IMR-90 (cell line): ENCODE data around the gene TNS1. TPM values are rescaled to one million over a fixed set of nuclear protein-coding genes. Genes with fewer than 3 reads are reported as not detected.

Experiments
- ATAC-seq: fragments of 200-7000 bp; cut with Tn5 transposase; 2 replicates; pipeline ENCODE4 v1.9.1; 2020; ENCODE audit warnings: low read depth, mild to moderate bottlenecking, moderate library complexity
- BruUV-seq: library from RNA; stranded (reverse); fragments of 400-500 nt; replicated peaks from 2 replicates; lab custom pipeline; 2021; lab: Mats Ljungman, UMichigan
- CTCF ChIA-PET: fragments of 300-600 bp; formaldehyde crosslinking; extraction: SDS; loops from one replicate; lab custom pipeline; 2021; ENCODE audit warnings: antibody characterized with exemption; lab: Yijun Ruan, JAX
- POLR2A ChIA-PET: fragments of 300-600 bp; sonication (Branson Sonifier 250); formaldehyde crosslinking; loops from one replicate; lab custom pipeline; 2022; ENCODE audit warnings: antibody characterized with exemption; ENCODE audit not compliant: unreplicated experiment; lab: Charles Lee
- DNase-seq: peaks from one replicate; pipeline ENCODE4 v3.0.0; 2013
- H2AFZ ChIP-seq: replicated peaks from 2 replicates; pipeline ENCODE3; 2013; ENCODE audit warnings: low read length, mild to moderate bottlenecking; ENCODE audit not compliant: poor library complexity
- H2AK5ac ChIP-seq: 2 replicates; pipeline ENCODE4 v1.6.1; 2013; ENCODE audit warnings: low read depth, low read length, inconsistent platforms
- H2AK9ac ChIP-seq: replicated peaks from 2 replicates; pipeline ENCODE3; 2013; ENCODE audit warnings: mild to moderate bottlenecking, low read depth, low read length, moderate library complexity; ENCODE audit not compliant: poor library complexity
- H2BK120ac ChIP-seq: 2 replicates; pipeline ENCODE4 v1.6.1; 2013; ENCODE audit warnings: low read depth, low read length, inconsistent platforms
- H2BK15ac ChIP-seq: 3 replicates; pipeline ENCODE4 v1.6.1; 2013; ENCODE audit warnings: low read depth, low read length, inconsistent platforms
- H2BK20ac ChIP-seq: 2 replicates; pipeline ENCODE4 v1.6.1; 2013; ENCODE audit warnings: low read depth, mild to moderate bottlenecking, inconsistent platforms, low read length, moderate library complexity
- H2BK5ac ChIP-seq: 2 replicates; pipeline ENCODE4 v1.6.1; 2013; ENCODE audit warnings: mild to moderate bottlenecking, low read depth, low read length, inconsistent platforms; ENCODE audit not compliant: poor library complexity, severe bottlenecking
- H3K14ac ChIP-seq: replicated peaks from 2 replicates; pipeline ENCODE4 v1.6.1; 2013; ENCODE audit warnings: low read depth, low read length, inconsistent platforms
- H3K18ac ChIP-seq: 2 replicates; pipeline ENCODE4 v1.6.1; 2013; ENCODE audit warnings: low read depth, low read length, control low read depth
- H3K23ac ChIP-seq: 2 replicates; pipeline ENCODE4 v1.6.1; 2013; ENCODE audit warnings: low read depth, low read length, inconsistent platforms
- H3K27ac ChIP-seq: 2 replicates; pipeline ENCODE4 v1.5.1; 2013; ENCODE audit warnings: mild to moderate bottlenecking, control low read depth, low read length; ENCODE audit not compliant: insufficient read depth
- H3K27me3 ChIP-seq: 2 replicates; pipeline ENCODE4 v1.6.1; 2013; ENCODE audit warnings: low read length; ENCODE audit not compliant: control insufficient read depth, insufficient read depth
- H3K36me3 ChIP-seq: 2 replicates; pipeline ENCODE4 v1.6.1; 2013; ENCODE audit warnings: low read length, mixed read lengths; ENCODE audit not compliant: control insufficient read depth, insufficient read depth
- H3K4ac ChIP-seq: 2 replicates; pipeline ENCODE4 v1.6.1; 2013; ENCODE audit warnings: low read depth, low read length, inconsistent platforms
- H3K4me1 ChIP-seq: 2 replicates; pipeline ENCODE4 v1.6.1; 2013; ENCODE audit warnings: low read length, mixed read lengths; ENCODE audit not compliant: control insufficient read depth, insufficient read depth
- H3K4me2 ChIP-seq: 2 replicates; pipeline ENCODE4 v1.6.1; 2013; ENCODE audit warnings: low read depth, mild to moderate bottlenecking, control low read depth, low read length, moderate library complexity
- H3K4me3 ChIP-seq: 2 replicates; pipeline ENCODE4 v1.5.1; 2013; ENCODE audit warnings: low read depth, mild to moderate bottlenecking, control low read depth, low read length, moderate library complexity; ENCODE audit not compliant: insufficient read depth
- H3K56ac ChIP-seq: 2 replicates; pipeline ENCODE4 v1.6.1; 2013; ENCODE audit warnings: low read length, inconsistent platforms; ENCODE audit not compliant: insufficient read depth; ENCODE audit errors: extremely low read depth
- H3K79me1 ChIP-seq, 2 experiments: 2 replicates each; pipeline ENCODE4 v1.6.1; 2013; ENCODE audit warnings: low read length in 2 of 2, inconsistent platforms in 1 of 2, low read depth in 1 of 2
- H3K9ac ChIP-seq: 2 replicates; pipeline ENCODE4 v1.6.1; 2013; ENCODE audit warnings: low read depth, low read length, control low read depth
- H3K9me1 ChIP-seq: 2 replicates; pipeline ENCODE4 v1.6.1; 2013; ENCODE audit warnings: low read length, inconsistent platforms; ENCODE audit not compliant: insufficient read depth
- H3K9me3 ChIP-seq: 2 replicates; pipeline ENCODE4 v1.6.1; 2013; ENCODE audit warnings: low read length; ENCODE audit not compliant: control insufficient read depth, insufficient read depth
- H4K20me1 ChIP-seq: 2 replicates; pipeline ENCODE4 v1.6.1; 2013; ENCODE audit warnings: low read length, inconsistent platforms; ENCODE audit not compliant: insufficient read depth
- H4K5ac ChIP-seq: 2 replicates; pipeline ENCODE4 v1.6.1; 2013; ENCODE audit warnings: mild to moderate bottlenecking, low read depth, low read length, control low read depth
- H4K8ac ChIP-seq, 2 experiments: 2 replicates each; pipeline ENCODE4 v1.6.1; 2013; ENCODE audit warnings: low read depth in 2 of 2, low read length in 2 of 2, control low read depth in 1 of 2, inconsistent platforms in 1 of 2
- H4K91ac ChIP-seq: 2 replicates; pipeline ENCODE4 v1.6.1; 2013; ENCODE audit warnings: low read depth, low read length, inconsistent platforms; ENCODE audit not compliant: insufficient read depth
- CEBPB ChIP-seq: IDR thresholded peaks from 2 replicates; pipeline ENCODE4 v1.6.1; 2012; ENCODE audit warnings: low read depth, low read length, improper control_type of control experiment
- FOS ChIP-seq: fragments of 150-350 bp; IDR thresholded peaks from 2 replicates; pipeline ENCODE4 v1.6.1; 2016; ENCODE audit warnings: low read depth, low read length
- MAFK ChIP-seq: IDR thresholded peaks from 2 replicates; pipeline ENCODE4 v1.6.1; 2012; ENCODE audit warnings: low read depth, low read length, improper control_type of control experiment
- NFE2L2 ChIP-seq: fragments of 150-350 bp; IDR thresholded peaks from 2 replicates; pipeline ENCODE4 v1.6.1; 2016; ENCODE audit warnings: low read depth, mild to moderate bottlenecking, low read length
- POLR2A ChIP-seq: IDR thresholded peaks from 2 replicates; pipeline ENCODE4 v1.6.1; 2012; ENCODE audit warnings: mild to moderate bottlenecking, low read depth, low read length
- RFX5 ChIP-seq: IDR thresholded peaks from 2 replicates; pipeline ENCODE4 v1.8.0; 2012; ENCODE audit warnings: low read depth, mild to moderate bottlenecking, low read length, moderate library complexity
- SMC3 ChIP-seq: fragments of 150-350 bp; IDR thresholded peaks from 2 replicates; pipeline ENCODE4 v1.6.1; 2016; ENCODE audit warnings: low read depth, mild to moderate bottlenecking, antibody characterized with exemption, low read length, moderate library complexity
- WGBS, 2 experiments: methylation state at CpG; one replicate each; pipeline versions ENCODE4 v1.1.5 to v1.1.7; 2013; ENCODE audit warnings: missing lambda C conversion rate in 2 of 2; ENCODE audit not compliant: insufficient read length in 1 of 2; ENCODE audit errors: extremely low coverage in 2 of 2; 5-methylcytosine and 5-hydroxymethylcytosine counted together
- dilution Hi-C: fragments of 300-500 bp; cut with HindIII; formaldehyde crosslinking; loops from one replicate; pipeline ENCODE4 v1.14.3; 2018; ENCODE audit warnings: low sequenced_read_pairs; ENCODE audit not compliant: unreplicated experiment
- in situ Hi-C: fragments of 300-500 bp; cut with MboI; formaldehyde crosslinking; loops from 3 replicates; pipeline ENCODE4 v1.14.3; 2019; ENCODE audit warnings: low sequenced_read_pairs, inconsistent platforms, mixed read lengths
- intact Hi-C: fragments of 100-400 bp; cut with micrococcal nuclease; formaldehyde crosslinking; loops from 2 replicates; pipeline ENCODE4 v1.10.0; 2022
- polyA plus RNA-seq, 3 experiments: library from polyadenylated mRNA; depleted of rRNA; stranded (reverse); fragments of >200 nt; gene quantifications; 2 replicates each; pipeline ENCODE4 v1.2.3, GENCODE V29; 2012; ENCODE audit warnings: low replicate concordance in 1 of 3
- total RNA-seq: library from RNA; depleted of rRNA; stranded (reverse); fragments of >200 nt; gene quantifications from 2 replicates; pipeline ENCODE4 v1.2.3, GENCODE V29; 2012

Gene TNS1
- total and polyA plus RNA-seq, 2 of the 4 experiments (the other 2 are of a cell fraction): 41.1 to 45.2 TPM

DNA sequence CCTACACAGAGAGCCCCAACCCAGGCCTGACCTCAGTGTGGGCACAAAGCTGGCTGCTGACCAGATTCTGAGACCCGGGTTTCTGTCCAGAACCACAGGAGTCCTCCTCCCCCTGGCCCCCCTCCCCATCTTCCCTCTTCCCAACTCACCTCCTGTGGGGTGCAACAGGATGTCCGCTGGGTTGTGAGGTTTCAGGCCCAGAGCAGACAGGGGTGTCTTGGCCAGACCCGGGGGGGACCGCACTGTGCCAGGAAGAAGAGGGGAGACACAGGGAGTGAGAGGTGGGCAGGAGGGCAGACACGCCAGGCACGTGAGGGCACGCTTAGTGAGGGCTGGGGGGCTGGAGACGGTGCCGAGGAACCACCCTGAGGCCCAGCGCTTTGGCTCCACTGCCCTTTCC, 171.5 kb downstream of the TNS1 start:
- H2AK9ac ChIP-seq: no peak overlapping the region
- no peak overlapping the region for H2BK20ac ChIP-seq
- no peak overlapping the region for H2BK120ac ChIP-seq
- no peaks in the 10 kb centered on the region for H3K27me3 ChIP-seq
- no peak overlapping the region for H4K8ac ChIP-seq
- H3K14ac ChIP-seq: no peak overlapping the region
- no peaks in the 10 kb centered on the region for H3K9me3 ChIP-seq
- H3K4me2 ChIP-seq: no peak overlapping the region
- H2AFZ ChIP-seq: no peak overlapping the region
- peaks cover 8% of the 10 kb centered on the region for H4K20me1 ChIP-seq
- no peak overlapping the region for H3K4me3 ChIP-seq
- POLR2A ChIA-PET: no interaction called here
- no TSS peak for BruUV-seq
- no peak overlapping the region for H3K18ac ChIP-seq
- no peak overlapping the region for H3K4ac ChIP-seq
- peaks cover 68% of the 10 kb centered on the region for H3K36me3 ChIP-seq
- no peak overlapping the region for H4K91ac ChIP-seq
- no peak overlapping the region for H3K56ac ChIP-seq
- ATAC-seq (no peak), DNase-seq (no peak)
- dilution Hi-C loops: no loop called here
- in situ Hi-C loops: no loop called here
- H3K23ac ChIP-seq: no peak overlapping the region
- peaks cover 10% of the 10 kb centered on the region; the same call in 1 of the 2 replicates for H3K9me1 ChIP-seq
- peaks cover 19 to 39% of the 10 kb centered on the region in 2 experiments for H3K79me1 ChIP-seq
- H2AK5ac ChIP-seq: no peak overlapping the region
- no peak overlapping the region for H3K9ac ChIP-seq
- H3K4me1 ChIP-seq: peaks cover 4% of the 10 kb centered on the region; the same call in 1 of the 2 replicates
- 100% methylated on average over 5 of the region's 10 CpGs; no CpG with 5 or more reads in 1 of the 2 experiments for WGBS, 2 experiments
- no peak overlapping the region for H4K5ac ChIP-seq
- intact Hi-C loops: no loop called here
- CTCF ChIA-PET: no interaction called here
- TF ChIP-seq CEBPB: no peak
- TF ChIP-seq FOS: no peak
- TF ChIP-seq NFE2L2: no peak
- TF ChIP-seq POLR2A: no peak
- no peak for TF ChIP-seq MAFK
- no peak for TF ChIP-seq RFX5
- no peak for TF ChIP-seq SMC3
- no peak overlapping the region for H3K27ac ChIP-seq
- H2BK5ac ChIP-seq: no peak overlapping the region
- H2BK15ac ChIP-seq: no peak overlapping the region
